Measurements from ENCODE around the gene MOCOS. TPM values are rescaled to one million over a fixed set of nuclear protein-coding genes. Genes with fewer than 3 reads are reported as not detected.

The MOCOS gene
- polyA plus RNA-seq, 1 donor (not counting 4 experiments of a cell fraction or from before 2014, with no cell fraction given) = 2.8 TPM

- no peak overlapping the region for H3K4me3 ChIP-seq (ENCODE audit: control insufficient read depth in 2 of 3, extremely low read depth in 1 of 3, insufficient read depth in 2 of 3, low read depth in 1 of 3, low read length in 3 of 3)
- H3K36me3 ChIP-seq (ENCODE audit: control insufficient read depth in 2 of 2, extremely low read depth in 1 of 2, insufficient read depth in 2 of 2, low read length in 2 of 2) = no peaks in the 10 kb centered on the region
- no peaks in the 10 kb centered on the region for H3K9me3 ChIP-seq (ENCODE audit: control insufficient read depth, low read depth, low read length)
- DNase-seq (ENCODE audit: low read depth, low spot score) (no peak), FAIRE-seq (no peak)
- H3K79me2 ChIP-seq (ENCODE audit: control insufficient read depth, insufficient read depth, low read length) = no peaks in the 10 kb centered on the region
- peaks cover 2% of the 10 kb centered on the region for H3K4me1 ChIP-seq (ENCODE audit: control insufficient read depth, extremely low read depth, insufficient read depth, low read length)
- no peaks in the 10 kb centered on the region for H3K9me1 ChIP-seq (ENCODE audit: control insufficient read depth, extremely low read depth, insufficient read depth, low read length)
- dilution Hi-C loops (cut with MboI; ENCODE audit: extremely low pct_ligation_motif_present, low sequenced_read_pairs) = no loop called here
- no peaks in the 10 kb centered on the region for H3K27me3 ChIP-seq (ENCODE audit: control insufficient read depth, extremely low read depth, insufficient read depth, low read length)
- no peak overlapping the region for H3K27ac ChIP-seq (ENCODE audit: control insufficient read depth, insufficient read depth, low read length)
- H4K20me1 ChIP-seq (ENCODE audit: control insufficient read depth, extremely low read depth, insufficient read depth, low read length) = no peaks in the 10 kb centered on the region
- no peak overlapping the region for H3K9ac ChIP-seq (ENCODE audit: control insufficient read depth, extremely low read depth, insufficient read depth, low read length)
- no peak overlapping the region for H2AFZ ChIP-seq (ENCODE audit: control insufficient read depth, low read length)
- no peak for TF ChIP-seq EZH2 (IDR thresholded peaks at IDR 0.05; ENCODE audit: low read length)
- TF ChIP-seq CTCF (optimal IDR thresholded peaks at IDR 0.05 in 1 of 3, IDR thresholded peaks at IDR 0.05 in 1 of 3, conservative IDR thresholded peaks at IDR 0.05 in 1 of 3; ENCODE audit: extremely low read depth in 1 of 3, insufficient read depth in 2 of 3, low read length in 3 of 3) = no peak
- H3K4me2 ChIP-seq (ENCODE audit: control insufficient read depth, extremely low read depth, insufficient read depth, low read depth, low read length) = no peak overlapping the region
These were observed 10.3 kb downstream of the MOCOS start for GRCh38 chr18:36197511-36198166.

DNA sequence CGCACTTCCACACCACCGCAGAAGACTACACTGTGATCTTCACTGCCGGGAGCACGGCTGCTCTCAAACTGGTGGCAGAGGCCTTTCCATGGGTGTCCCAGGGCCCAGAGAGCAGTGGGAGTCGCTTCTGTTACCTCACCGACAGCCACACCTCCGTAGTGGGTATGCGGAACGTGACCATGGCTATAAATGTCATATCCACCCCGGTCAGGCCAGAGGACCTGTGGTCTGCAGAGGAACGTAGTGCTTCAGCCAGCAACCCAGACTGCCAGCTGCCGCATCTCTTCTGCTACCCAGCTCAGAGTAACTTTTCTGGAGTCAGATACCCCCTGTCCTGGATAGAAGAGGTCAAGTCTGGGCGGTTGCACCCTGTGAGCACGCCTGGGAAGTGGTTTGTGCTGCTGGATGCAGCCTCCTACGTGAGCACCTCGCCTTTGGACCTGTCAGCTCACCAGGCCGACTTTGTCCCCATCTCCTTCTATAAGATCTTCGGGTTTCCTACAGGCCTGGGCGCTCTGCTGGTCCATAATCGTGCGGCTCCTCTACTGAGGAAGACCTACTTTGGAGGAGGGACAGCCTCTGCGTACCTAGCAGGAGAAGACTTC is 12.5 kb downstream of the MOCOS start:
- Histone ChIP-seq H3K4me3 (ENCODE audit: control insufficient read depth in 2 of 3, extremely low read depth in 1 of 3, insufficient read depth in 2 of 3, low read depth in 1 of 3, low read length in 3 of 3) (no peak overlapping the region), H3K4me2 (ENCODE audit: control insufficient read depth, extremely low read depth, insufficient read depth, low read depth, low read length) (no peak overlapping the region), H3K79me2 (ENCODE audit: control insufficient read depth, insufficient read depth, low read length) (no peaks in the 10 kb centered on the region), H3K27me3 (ENCODE audit: control insufficient read depth, extremely low read depth, insufficient read depth, low read length) (no peaks in the 10 kb centered on the region), H3K36me3 (ENCODE audit: control insufficient read depth in 2 of 2, extremely low read depth in 1 of 2, insufficient read depth in 2 of 2, low read length in 2 of 2) (no peaks in the 10 kb centered on the region), H3K9me1 (ENCODE audit: control insufficient read depth, extremely low read depth, insufficient read depth, low read length) (no peaks in the 10 kb centered on the region), H3K9ac (ENCODE audit: control insufficient read depth, extremely low read depth, insufficient read depth, low read length) (no peak overlapping the region), H2AFZ (ENCODE audit: control insufficient read depth, low read length) (no peak overlapping the region), H4K20me1 (ENCODE audit: control insufficient read depth, extremely low read depth, insufficient read depth, low read length) (no peaks in the 10 kb centered on the region), H3K27ac (ENCODE audit: control insufficient read depth, insufficient read depth, low read length) (no peak overlapping the region), H3K9me3 (ENCODE audit: control insufficient read depth, low read depth, low read length) (no peaks in the 10 kb centered on the region), H3K4me1 (ENCODE audit: control insufficient read depth, extremely low read depth, insufficient read depth, low read length) (peaks cover 2% of the 10 kb centered on the region)
- FAIRE-seq (no peak), DNase-seq (ENCODE audit: low read depth, low spot score) (no peak)
- dilution Hi-C loops (cut with MboI; ENCODE audit: extremely low pct_ligation_motif_present, low sequenced_read_pairs) = no loop called here
- no peak for TF ChIP-seq CTCF (optimal IDR thresholded peaks at IDR 0.05 in 1 of 3, IDR thresholded peaks at IDR 0.05 in 1 of 3, conservative IDR thresholded peaks at IDR 0.05 in 1 of 3; ENCODE audit: extremely low read depth in 1 of 3, insufficient read depth in 2 of 3, low read length in 3 of 3)

Data from keratinocyte (primary cell).